NCI-H2029 treated with DMSO at 0.1 percent for 48 hours (cell line): ENCODE measurements around the gene ABCC3.
A peak's percentile ranks its signal among the peaks of the same experiment; 100 is the strongest.
"Not testable (repeated sequence)": the region's sequence is repeated elsewhere in the genome, so short reads cannot be mapped to it uniquely, and the experiment has no call there.

Source experiments
- DNase-seq: peaks from one replicate; lab custom pipeline; 2025; lab: John Stamatoyannopoulos, UW

ABCC3 gene

GRCh38 chr17:50707289-50708049 lies 72.8 kb downstream of the ABCC3 start, which contains the start of gene ANKRD40:
Gene ANKRD40 (minus strand): TSS chr17:50707914. CDS start chr17:50707654, 260 bp downstream.
- peak; percentile 61 for DNase-seq

GRCh38 chr17:50708050-50709000 lies 73.6 kb downstream of the ABCC3 start:
- peak; percentile 61 for DNase-seq

- DNase-seq: not testable (repeated sequence)
These were observed 74.4 kb downstream of the ABCC3 start for GRCh38 chr17:50709053-50709452.

GRCh38 chr17:50710025-50710424 lies 75.3 kb downstream of the ABCC3 start:
- no peak for DNase-seq

- no peak for DNase-seq
These were observed 76.0 kb downstream of the ABCC3 start for GRCh38 chr17:50710650-50711049.

- no peak for DNase-seq
These were observed 78.0 kb downstream of the ABCC3 start for GRCh38 chr17:50712641-50713040.

- no peak for DNase-seq
These were observed 80.8 kb downstream of the ABCC3 start for GRCh38 chr17:50715471-50715870.

GRCh38 chr17:50719144-50719923 lies 84.7 kb downstream of the ABCC3 start, which contains the start of gene LUC7L3:
Gene LUC7L3 (plus strand): TSS chr17:50719603. CDS start chr17:50719733, 130 bp downstream.
- peak; percentile 56 for DNase-seq

- DNase-seq: no peak
These were observed 85.5 kb downstream of the ABCC3 start for GRCh38 chr17:50719924-50720794.

- DNase-seq: no peak
These were observed 86.7 kb downstream of the ABCC3 start for GRCh38 chr17:50721194-50722010.

- DNase-seq: no peak
These were observed 88.1 kb downstream of the ABCC3 start for GRCh38 chr17:50722746-50723145.

GRCh38 chr17:50724622-50725021 lies 89.9 kb downstream of the ABCC3 start:
- not testable (repeated sequence) for DNase-seq

- no peak for DNase-seq
These were observed 91.3 kb downstream of the ABCC3 start for GRCh38 chr17:50725769-50726655.

GRCh38 chr17:50728112-50728429 lies 93.4 kb downstream of the ABCC3 start:
- DNase-seq: no peak

- no peak for DNase-seq
These were observed 94.4 kb downstream of the ABCC3 start for GRCh38 chr17:50728881-50729765.

GRCh38 chr17:50731575-50732460 lies 97.1 kb downstream of the ABCC3 start:
- no peak for DNase-seq

- DNase-seq: no peak
These were observed 100.6 kb downstream of the ABCC3 start for GRCh38 chr17:50735287-50735686.
